Measurements from ENCODE around the gene ARHGAP8. TPM values are rescaled to one million over a fixed set of nuclear protein-coding genes. Genes with fewer than 3 reads are reported as not detected.

ARHGAP8 gene
- total RNA-seq, 3 donors from 2014 or later = 25.0 to 74.6 (median 43.7) TPM

DNA sequence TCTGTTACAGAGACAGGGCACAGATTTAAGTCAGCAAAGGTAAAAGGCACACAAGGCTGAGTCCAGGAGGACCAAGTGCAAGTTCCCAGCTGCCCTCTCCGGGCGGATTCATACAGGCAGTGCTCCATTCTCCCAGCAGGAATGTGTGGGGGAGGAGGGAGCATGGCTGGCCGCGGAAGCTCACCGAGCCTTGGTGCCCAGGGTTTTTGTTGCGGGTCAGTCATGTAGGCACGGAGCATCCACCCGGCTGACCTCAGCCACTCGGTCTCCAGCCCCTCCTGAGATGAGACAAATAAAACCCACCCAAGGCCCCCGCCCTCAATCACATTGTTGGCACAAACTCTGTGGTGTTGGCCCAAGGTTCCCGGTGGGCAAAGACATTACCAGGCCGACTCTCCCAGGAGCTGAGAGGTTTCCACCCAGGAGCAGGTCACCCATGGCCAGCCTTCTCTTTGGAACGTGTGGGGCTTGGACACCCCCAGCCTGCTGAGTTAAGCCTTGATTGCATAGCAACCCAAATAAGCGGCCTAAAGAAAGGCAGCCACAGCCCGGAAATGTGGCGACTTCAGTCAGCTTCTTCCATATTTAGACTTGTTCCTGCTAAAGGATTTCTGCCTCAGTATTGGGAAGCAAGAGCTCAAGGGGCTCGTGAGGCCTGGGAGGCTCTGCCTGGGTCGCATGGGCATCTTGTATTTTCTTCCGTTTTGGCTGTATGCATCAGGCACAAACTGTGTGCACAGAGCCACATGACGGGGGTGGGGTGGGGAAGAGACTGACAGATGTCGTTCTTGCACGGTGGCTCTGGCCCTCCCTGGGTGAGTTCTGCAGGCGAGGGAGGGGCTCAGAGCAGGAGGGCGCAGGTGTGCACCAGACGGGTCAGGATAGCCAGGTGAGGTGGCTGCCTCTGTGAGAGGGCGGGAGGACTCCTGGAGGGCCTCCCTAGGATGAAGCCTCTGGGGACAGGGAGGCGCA, 63.0 kb downstream of the ARHGAP8 start:
- ATAC-seq (no peak), DNase-seq (peak in 1 of 3 donors; percentile 37)
- H3K36me3 ChIP-seq (ENCODE audit: low read depth) = no peaks in the 10 kb centered on the region
- H3K4me1 ChIP-seq (ENCODE audit: low read depth) = no peaks in the 10 kb centered on the region
- intact Hi-C loops (cut with DNase I, micrococcal nuclease) = no loop called here
- no peaks in the 10 kb centered on the region for H3K9me3 ChIP-seq
- no peak for TF ChIP-seq CTCF (IDR thresholded peaks at IDR 0.05)
- no peak overlapping the region for H3K4me3 ChIP-seq

GRCh38 chr22:44816141-44816540, 63.8 kb downstream of the ARHGAP8 start:
- Histone ChIP-seq H3K4me1 (ENCODE audit: low read depth) (no peaks in the 10 kb centered on the region), H3K9me3 (no peaks in the 10 kb centered on the region), H3K36me3 (ENCODE audit: low read depth) (no peaks in the 10 kb centered on the region), H3K4me3 (no peak overlapping the region)
- no peak for ATAC-seq
- DNase-seq = peak in 1 of 3 donors; percentile 38
- TF ChIP-seq CTCF (IDR thresholded peaks at IDR 0.05) = no peak
- intact Hi-C loops (cut with DNase I, micrococcal nuclease) = no loop called here

- intact Hi-C loops (cut with DNase I, micrococcal nuclease) = no loop called here
- ATAC-seq (no peak), DNase-seq (peak in 1 of 3 donors; percentile 5)
- no peaks in the 10 kb centered on the region for H3K4me1 ChIP-seq (ENCODE audit: low read depth)
- no peaks in the 10 kb centered on the region for H3K36me3 ChIP-seq (ENCODE audit: low read depth)
- H3K4me3 ChIP-seq = no peak overlapping the region
- no peaks in the 10 kb centered on the region for H3K9me3 ChIP-seq
- TF ChIP-seq CTCF (IDR thresholded peaks at IDR 0.05) = no peak
Observed at GRCh38 chr22:44818727-44819126, 66.4 kb downstream of the ARHGAP8 start.

- Histone ChIP-seq H3K4me1 (ENCODE audit: low read depth) (no peaks in the 10 kb centered on the region), H3K9me3 (no peaks in the 10 kb centered on the region), H3K36me3 (ENCODE audit: low read depth) (no peaks in the 10 kb centered on the region), H3K4me3 (no peak overlapping the region)
- ATAC-seq = peak; percentile 16
- intact Hi-C loops (cut with DNase I, micrococcal nuclease) = no loop called here
- peak in 1 of 3 donors; percentile 40 for DNase-seq
- no peak for TF ChIP-seq CTCF (IDR thresholded peaks at IDR 0.05)
Observed at GRCh38 chr22:44819966-44820631, 67.7 kb downstream of the ARHGAP8 start.

- Histone ChIP-seq H3K9me3 (no peaks in the 10 kb centered on the region), H3K36me3 (ENCODE audit: low read depth) (no peaks in the 10 kb centered on the region), H3K4me3 (no peak overlapping the region), H3K4me1 (ENCODE audit: low read depth) (no peaks in the 10 kb centered on the region)
- TF ChIP-seq CTCF (IDR thresholded peaks at IDR 0.05) = no peak
- intact Hi-C loops (cut with DNase I, micrococcal nuclease) = no loop called here
- DNase-seq = no peak
- ATAC-seq = no peak
Observed at GRCh38 chr22:44821741-44822475, 69.5 kb downstream of the ARHGAP8 start.
